Muscle layer of colon (tissue), 2 donors: ENCODE measurements around the gene TOPBP1.
A peak's percentile ranks its signal among the peaks of the same experiment; 100 is the strongest.

Experiments used
- H3K27ac ChIP-seq: one replicate; pipeline ENCODE4 v1.7.0; 2013; ENCODE audit warnings: low read depth, mild to moderate bottlenecking, low read length, moderate library complexity
- H3K27me3 ChIP-seq, 2 donors: one replicate each; pipeline ENCODE4 v1.7.0; 2013; ENCODE audit warnings: low read length in 2 of 2, mild to moderate bottlenecking in 2 of 2; ENCODE audit not compliant: insufficient read depth in 2 of 2, control insufficient read depth in 1 of 2
- H3K36me3 ChIP-seq: one replicate; pipeline ENCODE4 v1.7.0; 2013; ENCODE audit warnings: mild to moderate bottlenecking, low read length; ENCODE audit not compliant: insufficient read depth
- H3K4me1 ChIP-seq: one replicate; pipeline ENCODE4 v1.7.0; 2013; ENCODE audit warnings: mild to moderate bottlenecking, low read length; ENCODE audit not compliant: insufficient read depth
- H3K4me3 ChIP-seq, 2 donors: one replicate each; pipeline ENCODE4 v1.7.0; 2013; ENCODE audit warnings: low read length in 2 of 2, low read depth in 1 of 2, mild to moderate bottlenecking in 1 of 2, moderate library complexity in 1 of 2
- H3K9ac ChIP-seq: one replicate; pipeline ENCODE4 v1.7.0; 2013; ENCODE audit warnings: low read length
- H3K9me3 ChIP-seq: one replicate; pipeline ENCODE4 v1.7.0; 2013; ENCODE audit warnings: mild to moderate bottlenecking, low read length
- donor health status: abdominal sarcoma.
- donor health status: Adenocarcinoma of cecum.

Gene TOPBP1

GRCh38 chr3:133575086-133575485 lies 86.7 kb downstream of the TOPBP1 start:
- Histone ChIP-seq H3K9me3 (no peaks in the 10 kb centered on the region), H3K27me3 (no peaks in the 10 kb centered on the region), H3K9ac (peak overlapping the region; percentile 81), H3K27ac (peak overlapping the region; percentile 88), H3K4me3 (peak overlapping the region; percentile 65 to 84), H3K36me3 (peaks cover 23% of the 10 kb centered on the region), H3K4me1 (peaks cover 51% of the 10 kb centered on the region)

- Histone ChIP-seq H3K36me3 (peaks cover 22% of the 10 kb centered on the region), H3K27me3 (no peaks in the 10 kb centered on the region), H3K4me3 (peak overlapping the region; percentile 65 to 84), H3K9me3 (no peaks in the 10 kb centered on the region), H3K9ac (peak overlapping the region; percentile 81), H3K27ac (peak overlapping the region; percentile 88), H3K4me1 (peaks cover 52% of the 10 kb centered on the region)
Observed at GRCh38 chr3:133574260-133574881, 87.4 kb downstream of the TOPBP1 start.

GRCh38 chr3:133573629-133574194 lies 88.0 kb downstream of the TOPBP1 start, which contains the start of gene CDV3:
Gene CDV3, plus strand, starts transcription at chr3:133573686. Its CDS starts 359 bp downstream, at chr3:133574045.
- Histone ChIP-seq H3K9me3 (no peaks in the 10 kb centered on the region), H3K4me1 (peaks cover 45% of the 10 kb centered on the region), H3K9ac (peak within 1 kb of the TSS; percentile 81), H3K27ac (peak within 1 kb of the TSS; percentile 88), H3K36me3 (peaks cover 16% of the 10 kb centered on the region), H3K4me3 (peak within 1 kb of the TSS; percentile 65 to 84), H3K27me3 (no peaks in the 10 kb centered on the region)

GRCh38 chr3:133573054-133573628 lies 88.6 kb downstream of the TOPBP1 start:
- H3K4me3 ChIP-seq, result peak overlapping the region; percentile 62 to 80
- peaks cover 12% of the 10 kb centered on the region for H3K36me3 ChIP-seq
- H3K4me1 ChIP-seq, result peaks cover 40% of the 10 kb centered on the region
- H3K9ac ChIP-seq, result peak overlapping the region; percentile 71
- no peaks in the 10 kb centered on the region for H3K9me3 ChIP-seq
- H3K27ac ChIP-seq, result peak overlapping the region; percentile 35
- H3K27me3 ChIP-seq, result no peaks in the 10 kb centered on the region

- Histone ChIP-seq H3K9me3 (no peaks in the 10 kb centered on the region), H3K27ac (peak overlapping the region; percentile 35), H3K9ac (peak overlapping the region; percentile 71), H3K4me1 (peaks cover 32% of the 10 kb centered on the region), H3K4me3 (peak overlapping the region; percentile 25 to 80), H3K27me3 (no peaks in the 10 kb centered on the region), H3K36me3 (peaks cover 5% of the 10 kb centered on the region)
Observed at GRCh38 chr3:133572158-133573053, 89.3 kb downstream of the TOPBP1 start.

GRCh38 chr3:133570937-133571320 lies 90.8 kb downstream of the TOPBP1 start:
- no peak overlapping the region for H3K4me3 ChIP-seq
- no peaks in the 10 kb centered on the region for H3K27me3 ChIP-seq
- no peak overlapping the region for H3K27ac ChIP-seq
- no peak overlapping the region for H3K9ac ChIP-seq
- no peaks in the 10 kb centered on the region for H3K9me3 ChIP-seq
- H3K36me3 ChIP-seq, result no peaks in the 10 kb centered on the region
- peaks cover 25% of the 10 kb centered on the region for H3K4me1 ChIP-seq

GRCh38 chr3:133570139-133570936 lies 91.4 kb downstream of the TOPBP1 start:
- H3K36me3 ChIP-seq, result no peaks in the 10 kb centered on the region
- peak overlapping the region; percentile 7 for H3K27ac ChIP-seq
- no peak overlapping the region for H3K4me3 ChIP-seq
- H3K4me1 ChIP-seq, result peaks cover 19% of the 10 kb centered on the region
- H3K27me3 ChIP-seq, result no peaks in the 10 kb centered on the region
- no peak overlapping the region for H3K9ac ChIP-seq
- no peaks in the 10 kb centered on the region for H3K9me3 ChIP-seq

- Histone ChIP-seq H3K4me1 (peaks cover 14% of the 10 kb centered on the region), H3K27me3 (no peaks in the 10 kb centered on the region), H3K9ac (no peak overlapping the region), H3K27ac (no peak overlapping the region), H3K36me3 (no peaks in the 10 kb centered on the region), H3K9me3 (no peaks in the 10 kb centered on the region), H3K4me3 (no peak overlapping the region)
Observed at GRCh38 chr3:133568294-133569014, 93.3 kb downstream of the TOPBP1 start.

- peaks cover 6% of the 10 kb centered on the region for H3K9me3 ChIP-seq
- no peaks in the 10 kb centered on the region for H3K36me3 ChIP-seq
- no peak overlapping the region for H3K4me3 ChIP-seq
- no peaks in the 10 kb centered on the region for H3K27me3 ChIP-seq
- no peak overlapping the region for H3K9ac ChIP-seq
- H3K4me1 ChIP-seq, result no peaks in the 10 kb centered on the region
- H3K27ac ChIP-seq, result no peak overlapping the region
Observed at GRCh38 chr3:133563816-133564215, 97.9 kb downstream of the TOPBP1 start.

- H3K27me3 ChIP-seq, result no peaks in the 10 kb centered on the region
- peaks cover 6% of the 10 kb centered on the region for H3K9me3 ChIP-seq
- H3K9ac ChIP-seq, result no peak overlapping the region
- H3K4me3 ChIP-seq, result no peak overlapping the region
- no peak overlapping the region for H3K27ac ChIP-seq
- no peaks in the 10 kb centered on the region for H3K36me3 ChIP-seq
- no peaks in the 10 kb centered on the region for H3K4me1 ChIP-seq
Observed at GRCh38 chr3:133563186-133563591, 98.6 kb downstream of the TOPBP1 start.
